ENCODE data around the gene MAPT. TPM values are rescaled to one million over a fixed set of nuclear protein-coding genes. Genes with fewer than 3 reads are reported as not detected.
A peak's percentile ranks its signal among the peaks of the same experiment; 100 is the strongest.

The MAPT gene
- polyA plus RNA-seq, 2 donors, result 4.5 to 4.7 TPM

GRCh38 chr17:45962221-45962972 is 68.0 kb downstream of the MAPT start:
- Histone ChIP-seq H3K27ac (ENCODE audit: low read depth in 2 of 2, low read length in 1 of 2) (no peak overlapping the region), H3K4me3 (ENCODE audit: low read depth in 1 of 2, low read length in 2 of 2) (no peak overlapping the region), H3K4me1 (ENCODE audit: control insufficient read depth in 2 of 2, insufficient read depth in 2 of 2, low read length in 1 of 2) (peaks cover 4 to 7% of the 10 kb centered on the region in 2 donors), H3K36me3 (ENCODE audit: control insufficient read depth in 2 of 2, insufficient read depth in 2 of 2, low read length in 1 of 2) (no peaks in the 10 kb centered on the region), H3K27me3 (ENCODE audit: control insufficient read depth in 1 of 2, insufficient read depth in 2 of 2, low read length in 2 of 2) (no peaks in the 10 kb centered on the region), H3K9me3 (ENCODE audit: control insufficient read depth in 2 of 2, insufficient read depth in 1 of 2, low read depth in 1 of 2, low read length in 1 of 2) (no peaks in the 10 kb centered on the region)
- 91 to 94% methylated on average over 12 of the region's 12 CpGs for WGBS, 2 donors

- H3K9me3 ChIP-seq (ENCODE audit: control insufficient read depth in 2 of 2, insufficient read depth in 1 of 2, low read depth in 1 of 2, low read length in 1 of 2), result no peaks in the 10 kb centered on the region
- H3K36me3 ChIP-seq (ENCODE audit: control insufficient read depth in 2 of 2, insufficient read depth in 2 of 2, low read length in 1 of 2), result no peaks in the 10 kb centered on the region
- H3K27ac ChIP-seq (ENCODE audit: low read depth in 2 of 2, low read length in 1 of 2), result no peak overlapping the region
- H3K4me3 ChIP-seq (ENCODE audit: low read depth in 1 of 2, low read length in 2 of 2), result no peak overlapping the region
- no peaks in the 10 kb centered on the region for H3K27me3 ChIP-seq (ENCODE audit: control insufficient read depth in 1 of 2, insufficient read depth in 2 of 2, low read length in 2 of 2)
- H3K4me1 ChIP-seq (ENCODE audit: control insufficient read depth in 2 of 2, insufficient read depth in 2 of 2, low read length in 1 of 2), result peaks cover 5 to 14% of the 10 kb centered on the region in 2 donors
- WGBS, 2 donors, result 82 to 91% methylated on average over 5 of the region's 5 CpGs
Observed at GRCh38 chr17:45963283-45963682, 68.9 kb downstream of the MAPT start.

GRCh38 chr17:45963889-45964288 is 69.5 kb downstream of the MAPT start:
- Histone ChIP-seq H3K4me1 (ENCODE audit: control insufficient read depth in 2 of 2, insufficient read depth in 2 of 2, low read length in 1 of 2) (peaks cover 5 to 16% of the 10 kb centered on the region in 2 donors), H3K27me3 (ENCODE audit: control insufficient read depth in 1 of 2, insufficient read depth in 2 of 2, low read length in 2 of 2) (no peaks in the 10 kb centered on the region), H3K36me3 (ENCODE audit: control insufficient read depth in 2 of 2, insufficient read depth in 2 of 2, low read length in 1 of 2) (no peaks in the 10 kb centered on the region)

GRCh38 chr17:45964634-45965033 is 70.3 kb downstream of the MAPT start:
- Histone ChIP-seq H3K4me1 (ENCODE audit: control insufficient read depth in 2 of 2, insufficient read depth in 2 of 2, low read length in 1 of 2) (peaks cover 5 to 16% of the 10 kb centered on the region in 2 donors), H3K36me3 (ENCODE audit: control insufficient read depth in 2 of 2, insufficient read depth in 2 of 2, low read length in 1 of 2) (no peaks in the 10 kb centered on the region), H3K27ac (ENCODE audit: low read depth in 2 of 2, low read length in 1 of 2) (no peak overlapping the region), H3K9me3 (ENCODE audit: control insufficient read depth in 2 of 2, insufficient read depth in 1 of 2, low read depth in 1 of 2, low read length in 1 of 2) (no peaks in the 10 kb centered on the region), H3K4me3 (ENCODE audit: low read depth in 1 of 2, low read length in 2 of 2) (no peak overlapping the region), H3K27me3 (ENCODE audit: control insufficient read depth in 1 of 2, insufficient read depth in 2 of 2, low read length in 2 of 2) (no peaks in the 10 kb centered on the region)
- 90 to 94% methylated on average over 4 of the region's 4 CpGs for WGBS, 2 donors

More at GRCh38 chr17:45963889-45964288, 69.5 kb downstream of the MAPT start:
- no peaks in the 10 kb centered on the region for H3K9me3 ChIP-seq (ENCODE audit: control insufficient read depth in 2 of 2, insufficient read depth in 1 of 2, low read depth in 1 of 2, low read length in 1 of 2)
- no peak overlapping the region for H3K27ac ChIP-seq (ENCODE audit: low read depth in 2 of 2, low read length in 1 of 2)
- WGBS, 2 donors, result 75 to 76% methylated on average over 5 of the region's 5 CpGs
- no peak overlapping the region for H3K4me3 ChIP-seq (ENCODE audit: low read depth in 1 of 2, low read length in 2 of 2)

- Histone ChIP-seq H3K9me3 (ENCODE audit: control insufficient read depth in 2 of 2, insufficient read depth in 1 of 2, low read depth in 1 of 2, low read length in 1 of 2) (no peaks in the 10 kb centered on the region), H3K4me1 (ENCODE audit: control insufficient read depth in 2 of 2, insufficient read depth in 2 of 2, low read length in 1 of 2) (peaks cover 5 to 16% of the 10 kb centered on the region in 2 donors), H3K36me3 (ENCODE audit: control insufficient read depth in 2 of 2, insufficient read depth in 2 of 2, low read length in 1 of 2) (no peaks in the 10 kb centered on the region), H3K4me3 (ENCODE audit: low read depth in 1 of 2, low read length in 2 of 2) (no peak overlapping the region), H3K27me3 (ENCODE audit: control insufficient read depth in 1 of 2, insufficient read depth in 2 of 2, low read length in 2 of 2) (no peaks in the 10 kb centered on the region), H3K27ac (ENCODE audit: low read depth in 2 of 2, low read length in 1 of 2) (peak overlapping the region; percentile 29 to 70)
- 26 to 46% methylated on average over 4 of the region's 4 CpGs for WGBS, 2 donors
Observed at GRCh38 chr17:45965812-45966211, 71.5 kb downstream of the MAPT start.

GRCh38 chr17:45966606-45967280 is 72.4 kb downstream of the MAPT start:
- no peaks in the 10 kb centered on the region for H3K27me3 ChIP-seq (ENCODE audit: control insufficient read depth in 1 of 2, insufficient read depth in 2 of 2, low read length in 2 of 2)
- no peaks in the 10 kb centered on the region for H3K9me3 ChIP-seq (ENCODE audit: control insufficient read depth in 2 of 2, insufficient read depth in 1 of 2, low read depth in 1 of 2, low read length in 1 of 2)
- no peaks in the 10 kb centered on the region for H3K36me3 ChIP-seq (ENCODE audit: control insufficient read depth in 2 of 2, insufficient read depth in 2 of 2, low read length in 1 of 2)
- peak overlapping the region; percentile 63 to 87 for H3K27ac ChIP-seq (ENCODE audit: low read depth in 2 of 2, low read length in 1 of 2)
- WGBS, 2 donors, result 24 to 37% methylated on average over 2 of the region's 2 CpGs
- no peak overlapping the region for H3K4me3 ChIP-seq (ENCODE audit: low read depth in 1 of 2, low read length in 2 of 2)
- peaks cover 5 to 18% of the 10 kb centered on the region in 2 donors for H3K4me1 ChIP-seq (ENCODE audit: control insufficient read depth in 2 of 2, insufficient read depth in 2 of 2, low read length in 1 of 2)

- 59 to 71% methylated on average over 5 of the region's 5 CpGs for WGBS, 2 donors
- no peak overlapping the region for H3K4me3 ChIP-seq (ENCODE audit: low read depth in 1 of 2, low read length in 2 of 2)
- H3K36me3 ChIP-seq (ENCODE audit: control insufficient read depth in 2 of 2, insufficient read depth in 2 of 2, low read length in 1 of 2), result no peaks in the 10 kb centered on the region
- H3K4me1 ChIP-seq (ENCODE audit: control insufficient read depth in 2 of 2, insufficient read depth in 2 of 2, low read length in 1 of 2), result peaks cover 8 to 20% of the 10 kb centered on the region in 2 donors
- H3K27ac ChIP-seq (ENCODE audit: low read depth in 2 of 2, low read length in 1 of 2), result peak overlapping the region; percentile 76 to 87
- no peaks in the 10 kb centered on the region for H3K9me3 ChIP-seq (ENCODE audit: control insufficient read depth in 2 of 2, insufficient read depth in 1 of 2, low read depth in 1 of 2, low read length in 1 of 2)
- no peaks in the 10 kb centered on the region for H3K27me3 ChIP-seq (ENCODE audit: control insufficient read depth in 1 of 2, insufficient read depth in 2 of 2, low read length in 2 of 2)
Observed at GRCh38 chr17:45967378-45967777, 73.0 kb downstream of the MAPT start.

GRCh38 chr17:45968732-45969131 is 74.4 kb downstream of the MAPT start:
- Histone ChIP-seq H3K36me3 (ENCODE audit: control insufficient read depth in 2 of 2, insufficient read depth in 2 of 2, low read length in 1 of 2) (no peaks in the 10 kb centered on the region), H3K4me1 (ENCODE audit: control insufficient read depth in 2 of 2, insufficient read depth in 2 of 2, low read length in 1 of 2) (peaks cover 8 to 29% of the 10 kb centered on the region in 2 donors), H3K4me3 (ENCODE audit: low read depth in 1 of 2, low read length in 2 of 2) (no peak overlapping the region), H3K27me3 (ENCODE audit: control insufficient read depth in 1 of 2, insufficient read depth in 2 of 2, low read length in 2 of 2) (no peaks in the 10 kb centered on the region), H3K27ac (ENCODE audit: low read depth in 2 of 2, low read length in 1 of 2) (no peak overlapping the region), H3K9me3 (ENCODE audit: control insufficient read depth in 2 of 2, insufficient read depth in 1 of 2, low read depth in 1 of 2, low read length in 1 of 2) (no peaks in the 10 kb centered on the region)
- WGBS, 2 donors, result 83 to 90% methylated on average over 2 of the region's 2 CpGs

- Histone ChIP-seq H3K27ac (ENCODE audit: low read depth in 2 of 2, low read length in 1 of 2) (no peak overlapping the region), H3K36me3 (ENCODE audit: control insufficient read depth in 2 of 2, insufficient read depth in 2 of 2, low read length in 1 of 2) (no peaks in the 10 kb centered on the region), H3K4me1 (ENCODE audit: control insufficient read depth in 2 of 2, insufficient read depth in 2 of 2, low read length in 1 of 2) (peaks cover 15 to 36% of the 10 kb centered on the region in 2 donors), H3K4me3 (ENCODE audit: low read depth in 1 of 2, low read length in 2 of 2) (no peak overlapping the region), H3K27me3 (ENCODE audit: control insufficient read depth in 1 of 2, insufficient read depth in 2 of 2, low read length in 2 of 2) (no peaks in the 10 kb centered on the region), H3K9me3 (ENCODE audit: control insufficient read depth in 2 of 2, insufficient read depth in 1 of 2, low read depth in 1 of 2, low read length in 1 of 2) (no peaks in the 10 kb centered on the region)
- WGBS, 2 donors, result 89 to 92% methylated on average over 2 of the region's 2 CpGs
Observed at GRCh38 chr17:45969726-45970125, 75.4 kb downstream of the MAPT start.

All from esophagus (tissue), 2 donors.